ENCODE data around the gene AGMO. TPM values are rescaled to one million over a fixed set of nuclear protein-coding genes. Genes with fewer than 3 reads are reported as not detected.
"Not testable (repeated sequence)": the region's sequence is repeated elsewhere in the genome, so short reads cannot be mapped to it uniquely, and the experiment has no call there.

The AGMO gene
- polyA plus RNA-seq, 2 donors: 0.02 to 0.09 TPM

DNA sequence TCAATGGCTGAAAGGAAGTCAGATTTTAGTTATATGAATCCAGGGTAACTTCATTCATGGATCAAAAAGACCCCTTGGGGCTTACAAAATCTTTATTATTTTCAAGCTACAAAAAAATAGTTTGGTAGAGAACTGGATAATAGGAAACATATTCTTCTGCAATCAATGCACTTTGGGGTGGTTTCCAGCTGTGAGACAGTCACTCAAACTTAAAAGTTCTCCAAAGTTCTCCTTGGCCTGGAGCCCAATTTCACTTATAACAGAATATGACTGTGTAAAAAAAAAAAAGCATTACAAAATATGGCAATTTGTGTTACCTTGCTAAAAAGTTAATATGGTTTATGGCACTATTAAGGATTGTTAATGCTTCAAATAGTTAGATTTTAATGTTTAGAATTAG, 255.5 kb downstream of the AGMO start:
- Histone ChIP-seq H3K36me3 (ENCODE audit: control insufficient read depth in 2 of 2, insufficient read depth in 2 of 2, low read length in 1 of 2) (no peaks in the 10 kb centered on the region), H3K27me3 (ENCODE audit: control insufficient read depth in 1 of 2, insufficient read depth in 2 of 2, low read length in 2 of 2) (no peaks in the 10 kb centered on the region), H3K4me3 (ENCODE audit: low read depth in 1 of 2, low read length in 2 of 2) (no peak overlapping the region), H3K27ac (ENCODE audit: low read depth in 2 of 2, low read length in 1 of 2) (no peak overlapping the region), H3K9me3 (ENCODE audit: control insufficient read depth in 2 of 2, insufficient read depth in 1 of 2, low read depth in 1 of 2, low read length in 1 of 2) (no peaks in the 10 kb centered on the region), H3K4me1 (ENCODE audit: control insufficient read depth in 2 of 2, insufficient read depth in 2 of 2, low read length in 1 of 2) (no peaks in the 10 kb centered on the region)

DNA sequence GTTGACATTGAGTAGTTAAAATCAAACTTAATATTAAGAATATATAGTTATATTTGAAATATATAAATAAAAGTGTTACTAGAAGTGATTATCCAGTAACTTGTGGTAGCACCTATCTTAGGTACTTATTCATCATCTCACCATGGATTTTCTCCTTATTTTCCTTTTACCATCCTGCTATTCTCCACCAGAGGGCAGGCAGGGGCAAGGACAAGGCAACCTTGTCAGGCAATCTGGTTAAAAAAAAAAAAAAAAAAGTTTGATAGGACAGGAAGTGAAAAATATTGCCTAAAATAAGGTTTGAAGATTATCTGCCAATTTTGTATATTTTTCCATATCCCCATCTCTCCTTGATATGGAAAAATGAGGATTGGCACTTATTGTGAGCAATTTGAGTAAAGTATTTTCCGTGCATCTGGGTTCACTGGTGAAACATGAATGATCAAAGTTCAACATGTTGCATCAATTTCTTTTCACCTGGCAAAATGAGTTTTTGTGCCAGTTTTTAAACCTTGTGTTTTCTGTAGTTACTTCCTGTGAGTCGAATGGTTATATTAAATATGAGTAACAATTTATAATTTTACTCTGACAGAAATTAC, 256.7 kb downstream of the AGMO start:
- no peaks in the 10 kb centered on the region for H3K4me1 ChIP-seq (ENCODE audit: control insufficient read depth in 2 of 2, insufficient read depth in 2 of 2, low read length in 1 of 2)
- WGBS, 2 donors: 40 to 53% methylated on average over 2 of the region's 2 CpGs

DNA sequence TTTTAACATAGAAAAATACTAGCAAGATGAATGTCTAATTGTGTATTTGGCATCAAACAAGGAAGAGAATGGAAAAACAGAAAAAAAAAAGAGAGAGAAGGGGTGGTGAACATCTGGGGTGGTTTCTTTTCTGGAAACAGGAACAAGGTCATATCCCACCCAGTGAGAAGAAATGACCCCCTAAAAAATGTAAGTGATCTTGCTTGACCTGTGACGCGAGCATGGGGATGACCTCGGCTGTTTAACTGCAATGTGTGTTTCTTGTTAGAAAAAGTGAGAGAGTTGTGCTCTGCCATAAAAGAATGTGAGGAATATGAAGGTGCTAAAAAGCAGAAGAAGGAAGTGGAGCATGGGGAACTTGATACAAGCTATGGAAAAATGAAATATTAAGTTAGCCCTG, 258.5 kb downstream of the AGMO start:
- Histone ChIP-seq H3K36me3 (ENCODE audit: control insufficient read depth in 2 of 2, insufficient read depth in 2 of 2, low read length in 1 of 2) (no peaks in the 10 kb centered on the region), H3K4me3 (ENCODE audit: low read depth in 1 of 2, low read length in 2 of 2) (no peak overlapping the region), H3K4me1 (ENCODE audit: control insufficient read depth in 2 of 2, insufficient read depth in 2 of 2, low read length in 1 of 2) (no peaks in the 10 kb centered on the region), H3K27ac (ENCODE audit: low read depth in 2 of 2, low read length in 1 of 2) (no peak overlapping the region), H3K9me3 (ENCODE audit: control insufficient read depth in 2 of 2, insufficient read depth in 1 of 2, low read depth in 1 of 2, low read length in 1 of 2) (no peaks in the 10 kb centered on the region), H3K27me3 (ENCODE audit: control insufficient read depth in 1 of 2, insufficient read depth in 2 of 2, low read length in 2 of 2) (no peaks in the 10 kb centered on the region)
- WGBS, 2 donors: 80 to 86% methylated on average over 3 of the region's 3 CpGs

More for the DNA sequence above, 256.7 kb downstream of the AGMO start:
- Histone ChIP-seq H3K4me3 (ENCODE audit: low read depth in 1 of 2, low read length in 2 of 2) (no peak overlapping the region), H3K9me3 (ENCODE audit: control insufficient read depth in 2 of 2, insufficient read depth in 1 of 2, low read depth in 1 of 2, low read length in 1 of 2) (no peaks in the 10 kb centered on the region), H3K27me3 (ENCODE audit: control insufficient read depth in 1 of 2, insufficient read depth in 2 of 2, low read length in 2 of 2) (no peaks in the 10 kb centered on the region), H3K36me3 (ENCODE audit: control insufficient read depth in 2 of 2, insufficient read depth in 2 of 2, low read length in 1 of 2) (no peaks in the 10 kb centered on the region), H3K27ac (ENCODE audit: low read depth in 2 of 2, low read length in 1 of 2) (no peak overlapping the region)

GRCh38 chr7:15300986-15301385, 260.8 kb downstream of the AGMO start:
- H3K36me3 ChIP-seq (ENCODE audit: control insufficient read depth in 2 of 2, insufficient read depth in 2 of 2, low read length in 1 of 2); H3K9me3 ChIP-seq (ENCODE audit: control insufficient read depth in 2 of 2, insufficient read depth in 1 of 2, low read depth in 1 of 2, low read length in 1 of 2); H3K27me3 ChIP-seq (ENCODE audit: control insufficient read depth in 1 of 2, insufficient read depth in 2 of 2, low read length in 2 of 2); H3K4me3 ChIP-seq (ENCODE audit: low read depth in 1 of 2, low read length in 2 of 2); H3K4me1 ChIP-seq (ENCODE audit: control insufficient read depth in 2 of 2, insufficient read depth in 2 of 2, low read length in 1 of 2); H3K27ac ChIP-seq (ENCODE audit: low read depth in 2 of 2, low read length in 1 of 2): not testable (repeated sequence)
- WGBS, 2 donors: 81 to 86% methylated on average over 6 of the region's 6 CpGs

- Histone ChIP-seq H3K27ac (ENCODE audit: low read depth in 2 of 2, low read length in 1 of 2) (no peak overlapping the region), H3K9me3 (ENCODE audit: control insufficient read depth in 2 of 2, insufficient read depth in 1 of 2, low read depth in 1 of 2, low read length in 1 of 2) (no peaks in the 10 kb centered on the region), H3K4me3 (ENCODE audit: low read depth in 1 of 2, low read length in 2 of 2) (no peak overlapping the region), H3K36me3 (ENCODE audit: control insufficient read depth in 2 of 2, insufficient read depth in 2 of 2, low read length in 1 of 2) (no peaks in the 10 kb centered on the region), H3K4me1 (ENCODE audit: control insufficient read depth in 2 of 2, insufficient read depth in 2 of 2, low read length in 1 of 2) (no peaks in the 10 kb centered on the region), H3K27me3 (ENCODE audit: control insufficient read depth in 1 of 2, insufficient read depth in 2 of 2, low read length in 2 of 2) (no peaks in the 10 kb centered on the region)
- 72 to 75% methylated on average over 5 of the region's 5 CpGs for WGBS, 2 donors
Observed at GRCh38 chr7:15292138-15292537, 269.7 kb downstream of the AGMO start.

- H3K27me3 ChIP-seq (ENCODE audit: control insufficient read depth in 1 of 2, insufficient read depth in 2 of 2, low read length in 2 of 2): no peaks in the 10 kb centered on the region
- WGBS, 2 donors: 70 to 77% methylated on average over 6 of the region's 6 CpGs
- no peak overlapping the region for H3K27ac ChIP-seq (ENCODE audit: low read depth in 2 of 2, low read length in 1 of 2)
- H3K4me3 ChIP-seq (ENCODE audit: low read depth in 1 of 2, low read length in 2 of 2): no peak overlapping the region
- H3K9me3 ChIP-seq (ENCODE audit: control insufficient read depth in 2 of 2, insufficient read depth in 1 of 2, low read depth in 1 of 2, low read length in 1 of 2): no peaks in the 10 kb centered on the region
- H3K4me1 ChIP-seq (ENCODE audit: control insufficient read depth in 2 of 2, insufficient read depth in 2 of 2, low read length in 1 of 2): no peaks in the 10 kb centered on the region
- no peaks in the 10 kb centered on the region for H3K36me3 ChIP-seq (ENCODE audit: control insufficient read depth in 2 of 2, insufficient read depth in 2 of 2, low read length in 1 of 2)
Observed at GRCh38 chr7:15291699-15292098, 270.1 kb downstream of the AGMO start.

- WGBS, 2 donors: 36 to 46% methylated on average over 2 of the region's 2 CpGs
- Histone ChIP-seq H3K4me3 (ENCODE audit: low read depth in 1 of 2, low read length in 2 of 2) (no peak overlapping the region), H3K27me3 (ENCODE audit: control insufficient read depth in 1 of 2, insufficient read depth in 2 of 2, low read length in 2 of 2) (no peaks in the 10 kb centered on the region), H3K27ac (ENCODE audit: low read depth in 2 of 2, low read length in 1 of 2) (no peak overlapping the region), H3K36me3 (ENCODE audit: control insufficient read depth in 2 of 2, insufficient read depth in 2 of 2, low read length in 1 of 2) (no peaks in the 10 kb centered on the region), H3K4me1 (ENCODE audit: control insufficient read depth in 2 of 2, insufficient read depth in 2 of 2, low read length in 1 of 2) (no peaks in the 10 kb centered on the region), H3K9me3 (ENCODE audit: control insufficient read depth in 2 of 2, insufficient read depth in 1 of 2, low read depth in 1 of 2, low read length in 1 of 2) (no peaks in the 10 kb centered on the region)
Observed at GRCh38 chr7:15288741-15289140, 273.1 kb downstream of the AGMO start.

DNA sequence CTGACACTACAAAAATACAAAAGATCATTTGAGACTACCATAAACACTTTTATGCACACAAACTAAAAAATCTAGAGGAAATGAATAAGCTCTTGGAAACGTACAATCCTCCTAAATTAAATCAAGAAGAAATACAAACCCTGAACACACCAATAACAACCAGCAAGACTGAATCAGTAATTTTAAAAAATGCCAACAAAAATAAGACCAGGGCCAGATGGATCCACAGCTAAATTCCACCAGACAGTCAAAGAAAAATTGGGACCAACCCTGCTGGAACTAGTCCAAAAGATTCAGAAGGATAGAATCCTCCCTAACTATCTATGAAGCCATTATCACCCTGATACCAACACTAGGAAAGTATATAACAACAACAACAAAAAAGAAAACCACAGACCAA, 277.4 kb downstream of the AGMO start:
- Histone ChIP-seq H3K27me3 (ENCODE audit: control insufficient read depth in 1 of 2, insufficient read depth in 2 of 2, low read length in 2 of 2) (no peaks in the 10 kb centered on the region), H3K9me3 (ENCODE audit: control insufficient read depth in 2 of 2, insufficient read depth in 1 of 2, low read depth in 1 of 2, low read length in 1 of 2) (peaks cover 0 to 2% of the 10 kb centered on the region in 2 donors), H3K4me1 (ENCODE audit: control insufficient read depth in 2 of 2, insufficient read depth in 2 of 2, low read length in 1 of 2) (no peaks in the 10 kb centered on the region), H3K4me3 (ENCODE audit: low read depth in 1 of 2, low read length in 2 of 2) (no peak overlapping the region), H3K27ac (ENCODE audit: low read depth in 2 of 2, low read length in 1 of 2) (no peak overlapping the region), H3K36me3 (ENCODE audit: control insufficient read depth in 2 of 2, insufficient read depth in 2 of 2, low read length in 1 of 2) (no peaks in the 10 kb centered on the region)
- WGBS, 2 donors: 47 to 59% methylated on average over 1 of the region's 1 CpG

DNA sequence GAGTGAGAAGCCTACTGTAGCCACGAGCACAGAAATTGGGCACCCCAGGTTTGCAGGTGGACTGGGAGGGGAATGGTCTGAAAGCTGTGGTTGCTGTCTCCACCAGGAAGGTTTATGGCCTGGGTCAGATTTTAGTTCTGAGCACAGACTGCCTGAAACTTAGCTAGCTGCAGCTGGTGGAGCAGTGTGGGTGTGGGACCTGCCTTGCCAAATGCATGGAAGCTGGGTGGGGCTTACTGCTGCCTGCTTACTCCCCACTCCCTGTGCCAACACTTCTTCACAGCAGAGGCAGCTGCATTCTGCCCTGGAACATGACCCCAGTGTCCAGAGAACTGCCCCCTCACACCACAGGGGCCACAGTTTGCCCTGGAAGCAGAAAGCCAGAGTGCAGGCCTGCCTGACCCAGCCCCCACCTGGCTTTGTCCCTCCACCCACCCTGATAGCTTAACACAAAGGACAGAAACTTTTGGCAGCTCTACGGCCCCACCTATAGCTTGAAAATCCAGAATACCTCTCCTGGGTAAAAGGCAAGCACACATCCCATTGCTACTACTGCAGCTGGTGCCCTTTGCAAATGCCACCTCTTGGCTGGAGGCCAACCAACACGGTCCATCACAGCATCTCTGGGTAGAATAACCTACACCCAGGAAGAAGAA, 281.6 kb downstream of the AGMO start:
- H3K27ac ChIP-seq (ENCODE audit: low read depth in 2 of 2, low read length in 1 of 2): no peak overlapping the region
- H3K36me3 ChIP-seq (ENCODE audit: control insufficient read depth in 2 of 2, insufficient read depth in 2 of 2, low read length in 1 of 2): no peaks in the 10 kb centered on the region
- H3K9me3 ChIP-seq (ENCODE audit: control insufficient read depth in 2 of 2, insufficient read depth in 1 of 2, low read depth in 1 of 2, low read length in 1 of 2): peaks cover 3 to 5% of the 10 kb centered on the region in 2 donors
- 59 to 64% methylated on average over 3 of the region's 3 CpGs for WGBS, 2 donors
- H3K27me3 ChIP-seq (ENCODE audit: control insufficient read depth in 1 of 2, insufficient read depth in 2 of 2, low read length in 2 of 2): no peaks in the 10 kb centered on the region
- no peaks in the 10 kb centered on the region for H3K4me1 ChIP-seq (ENCODE audit: control insufficient read depth in 2 of 2, insufficient read depth in 2 of 2, low read length in 1 of 2)
- H3K4me3 ChIP-seq (ENCODE audit: low read depth in 1 of 2, low read length in 2 of 2): no peak overlapping the region

- Histone ChIP-seq H3K4me1 (ENCODE audit: control insufficient read depth in 2 of 2, insufficient read depth in 2 of 2, low read length in 1 of 2) (no peaks in the 10 kb centered on the region), H3K4me3 (ENCODE audit: low read depth in 1 of 2, low read length in 2 of 2) (no peak overlapping the region), H3K36me3 (ENCODE audit: control insufficient read depth in 2 of 2, insufficient read depth in 2 of 2, low read length in 1 of 2) (no peaks in the 10 kb centered on the region), H3K9me3 (ENCODE audit: control insufficient read depth in 2 of 2, insufficient read depth in 1 of 2, low read depth in 1 of 2, low read length in 1 of 2) (peaks cover 3 to 5% of the 10 kb centered on the region in 2 donors), H3K27me3 (ENCODE audit: control insufficient read depth in 1 of 2, insufficient read depth in 2 of 2, low read length in 2 of 2) (no peaks in the 10 kb centered on the region), H3K27ac (ENCODE audit: low read depth in 2 of 2, low read length in 1 of 2) (no peak overlapping the region)
- 72 to 75% methylated on average over 1 of the region's 1 CpG for WGBS, 2 donors
Observed at GRCh38 chr7:15279640-15280039, 282.2 kb downstream of the AGMO start.
